Stomach (tissue), 4 donors: ENCODE data around the gene ZYX.

Experiments
- CTCF ChIP-seq, 7 experiments: fragments of 450-650 bp in 4 of 7; fragments of 200-600 bp in 3 of 7; sonication (generic) in 3 of 7; IDR thresholded peaks; one replicate each; pipeline ENCODE4 v1.5.1; 2016 to 2019; ENCODE audit warnings: antibody characterized with exemption in 7 of 7, control low read depth in 2 of 7, mild to moderate bottlenecking in 1 of 7
- EP300 ChIP-seq: sonication (generic); formaldehyde crosslinking; IDR thresholded peaks from one replicate; pipeline ENCODE4 v1.6.1; 2017; ENCODE audit warnings: antibody characterized with exemption
- POLR2A ChIP-seq, 4 donors: fragments of 450-650 bp; IDR thresholded peaks; one replicate each; pipeline ENCODE4 v1.6.1; 2016; ENCODE audit warnings: antibody characterized with exemption in 4 of 4, control low read depth in 2 of 4, mild to moderate bottlenecking in 1 of 4, moderate library complexity in 1 of 4
- POLR2AphosphoS5 ChIP-seq, 3 donors: sonication (generic); formaldehyde crosslinking; IDR thresholded peaks; one replicate each; pipeline ENCODE4 v1.6.1; 2016; ENCODE audit warnings: antibody characterized with exemption in 3 of 3

GRCh38 chr7:143415742-143416397, 34.7 kb downstream of the ZYX start:
- TF ChIP-seq EP300 (no peak), CTCF (IDR thresholded peaks at IDR 0.05) (no peak), POLR2A (IDR thresholded peaks at IDR 0.05) (no peak), POLR2AphosphoS5 (IDR thresholded peaks at IDR 0.05) (peak in 1 of 3 donors; percentile 20)
